HepG2 (cell line): ENCODE results near the gene EGR1. TPM values are rescaled to one million over a fixed set of nuclear protein-coding genes. Genes with fewer than 3 reads are reported as not detected.

Source experiments
- ATAC-seq: fragments of 200-7000 bp; cut with Tn5 transposase; 3 replicates; pipeline ENCODE4 v1.9.1; 2020; ENCODE audit warnings: mild to moderate bottlenecking, moderate library complexity
- BruUV-seq: library from RNA; stranded (reverse); fragments of 400-500 nt; replicated peaks from 2 replicates; lab custom pipeline; 2021; lab: Mats Ljungman, UMichigan
- CTCF ChIA-PET: fragments of 300-600 bp; formaldehyde crosslinking; extraction: SDS; loops from one replicate; lab custom pipeline; 2021; ENCODE audit warnings: low total read pairs, inconsistent platforms, low intra/inter-chr PET ratio; lab: Yijun Ruan, JAX
- POLR2A ChIA-PET: fragments of 350-600 bp; sonication (Branson Sonifier 250); formaldehyde crosslinking; loops from one replicate; lab custom pipeline; 2020; ENCODE audit warnings: antibody characterized with exemption, inconsistent platforms; lab: Yijun Ruan, JAX
- DNase-seq: peaks from one replicate; pipeline ENCODE4 v3.0.0-alpha.2; 2015; ENCODE audit warnings: low spot score
- FAIRE-seq: peaks from 3 replicates; lab custom pipeline; 2011; peaks lifted over from hg19 to GRCh38; lab: Jason Lieb, UNC
- H2AFZ ChIP-seq: one replicate; pipeline ENCODE4 v1.6.1; 2011; ENCODE audit warnings: low read length, inconsistent platforms
- H3K27ac ChIP-seq: fragments of 300-600 bp; 3 replicates; pipeline ENCODE4 v1.8.0; 2011; ENCODE audit warnings: mixed run types, mild to moderate bottlenecking, mixed read lengths, low read length, inconsistent platforms; ENCODE audit not compliant: insufficient read depth; ENCODE audit errors: extremely low read length
- H3K27me3 ChIP-seq, 2 experiments: fragments of 200-600 bp in 1 of 2; 2 replicates in 1 of 2; 3 replicates in 1 of 2; pipeline versions ENCODE4 v1.6.0 to v1.8.0; 2011; ENCODE audit warnings: low read length in 2 of 2, mild to moderate bottlenecking in 2 of 2, moderate library complexity in 2 of 2, inconsistent platforms in 1 of 2; ENCODE audit not compliant: insufficient read depth in 2 of 2, control insufficient read depth in 1 of 2
- H3K36me3 ChIP-seq, 2 experiments: fragments of 200-600 bp in 1 of 2; replicated peaks in 1 of 2; 2 replicates in 1 of 2; 3 replicates in 1 of 2; pipeline versions ENCODE4 v1.5.1 to v1.8.0; 2011; ENCODE audit warnings: low read length in 2 of 2, inconsistent platforms in 1 of 2; ENCODE audit not compliant: insufficient read depth in 2 of 2, control insufficient read depth in 1 of 2
- H3K4me1 ChIP-seq: 2 replicates; pipeline ENCODE4 v1.5.1; 2012; ENCODE audit warnings: low read length, inconsistent platforms; ENCODE audit not compliant: insufficient read depth
- H3K4me2 ChIP-seq: 2 replicates; pipeline ENCODE4 v1.6.0; 2011; ENCODE audit warnings: low read depth, low read length, inconsistent platforms
- H3K4me3 ChIP-seq, 3 experiments: fragments of 200-600 bp in 1 of 3; sonication (generic), shearing (Covaris generic) in 1 of 3; replicated peaks in 1 of 3; 2 replicates each; pipeline ENCODE4 v1.5.1; 2011 to 2016; ENCODE audit warnings: low read length in 3 of 3, inconsistent platforms in 2 of 3, low read depth in 2 of 3, mild to moderate bottlenecking in 2 of 3, control low read depth in 1 of 3, mixed read lengths in 1 of 3; ENCODE audit not compliant: insufficient read depth in 1 of 3
- H3K79me2 ChIP-seq: one replicate; pipeline ENCODE4 v1.6.1; 2011; ENCODE audit warnings: low read length, inconsistent platforms; ENCODE audit not compliant: insufficient read depth
- H3K9ac ChIP-seq: 2 replicates; pipeline ENCODE4 v1.6.0; 2011; ENCODE audit warnings: mild to moderate bottlenecking, low read depth, low read length, inconsistent platforms; ENCODE audit not compliant: insufficient read depth
- H3K9me3 ChIP-seq: 2 replicates; pipeline ENCODE4 v1.5.1; 2012; ENCODE audit warnings: mild to moderate bottlenecking, low read length
- H4K20me1 ChIP-seq: 2 replicates; pipeline ENCODE4 v1.6.0; 2011; ENCODE audit warnings: inconsistent platforms, mild to moderate bottlenecking, low read length, moderate library complexity; ENCODE audit not compliant: insufficient read depth
- DPF2 ChIP-seq: sonication (generic); formaldehyde crosslinking; IDR thresholded peaks from 2 replicates; pipeline ENCODE4 v1.4.0; 2020; ENCODE audit warnings: mild to moderate bottlenecking, low read depth, missing genetic modification reagents, borderline replicate concordance
- HNF4A ChIP-seq: sonication (generic); formaldehyde crosslinking; IDR thresholded peaks from 2 replicates; pipeline ENCODE4 v1.4.0; 2020; ENCODE audit warnings: missing genetic modification reagents
- MATR3 ChIP-seq: sonication (generic); formaldehyde crosslinking; IDR thresholded peaks from 2 replicates; pipeline ENCODE4 v1.4.0; 2020; ENCODE audit warnings: missing genetic modification reagents
- NRL ChIP-seq: sonication (generic); formaldehyde crosslinking; IDR thresholded peaks from 2 replicates; pipeline ENCODE4 v1.5.0; 2020; ENCODE audit warnings: missing genetic modification reagents, mild to moderate bottlenecking, moderate library complexity, borderline replicate concordance
- PPARG ChIP-seq: conservative IDR thresholded peaks from 2 replicates; pipeline ENCODE4 v1.6.1; 2016; ENCODE audit warnings: missing biosample characterization, missing genetic modification reagents
- RARG ChIP-seq: sonication (generic); formaldehyde crosslinking; IDR thresholded peaks from 2 replicates; pipeline ENCODE4 v1.4.0; 2020; ENCODE audit warnings: low read depth, mild to moderate bottlenecking, missing genetic modification reagents
- SMAD1 ChIP-seq: sonication (generic); formaldehyde crosslinking; IDR thresholded peaks from 2 replicates; pipeline ENCODE4 v1.4.0; 2020; ENCODE audit warnings: missing genetic modification reagents, low read depth, mild to moderate bottlenecking, borderline replicate concordance
- SYNCRIP ChIP-seq: fragments of 200-400 bp; formaldehyde crosslinking; IDR thresholded peaks from 2 replicates; pipeline ENCODE4 v1.6.1; 2018; ENCODE audit warnings: mild to moderate bottlenecking, low read depth, low read length; ENCODE audit not compliant: insufficient read depth
- ZNF17 ChIP-seq: sonication (generic); formaldehyde crosslinking; IDR thresholded peaks from 2 replicates; pipeline ENCODE4 v1.5.0; 2020; ENCODE audit warnings: mild to moderate bottlenecking, missing genetic modification reagents
- ZNF282 ChIP-seq: fragments of 450-650 bp; IDR thresholded peaks from 2 replicates; pipeline ENCODE4 v1.6.1; 2018; ENCODE audit not compliant: partially characterized antibody
- ZNF607 ChIP-seq: sonication (generic); formaldehyde crosslinking; IDR thresholded peaks from 2 replicates; pipeline ENCODE4 v1.5.1; 2020; ENCODE audit warnings: missing genetic modification reagents, mild to moderate bottlenecking, borderline replicate concordance
- ZNF709 ChIP-seq: sonication (generic); formaldehyde crosslinking; IDR thresholded peaks from 2 replicates; pipeline ENCODE4 v1.5.0; 2020; ENCODE audit warnings: mild to moderate bottlenecking, missing genetic modification reagents
- WGBS: methylation state at CpG from one replicate; pipeline ENCODE4 v1.1.6; 2017; ENCODE audit warnings: low lambda C conversion rate; 5-methylcytosine and 5-hydroxymethylcytosine counted together
- in situ Hi-C: cut with HindIII; loops from 2 replicates; pipeline ENCODE4 v1.10.0; 2017; ENCODE audit warnings: low pct_unique_long_range_greater_than_20kb; ENCODE audit not compliant: extremely low pct_ligation_motif_present
- intact Hi-C: fragments of 100-400 bp; cut with micrococcal nuclease; formaldehyde crosslinking; loops from one replicate; pipeline ENCODE4 v1.10.0; 2022; ENCODE audit not compliant: unreplicated experiment
- polyA plus RNA-seq, 8 experiments: library from polyadenylated mRNA; depleted of rRNA in 3 of 8; stranded (reverse) in 7 of 8; unstranded in 1 of 8; fragments of >200 nt; fragmentation: Illumina TruSeq in 4 of 8; extraction: Trizol in 4 of 8; gene quantifications; 2 replicates each; pipeline versions ENCODE4 v1.2.1 to v1.2.3, GENCODE V29; 2011 to 2016; ENCODE audit warnings: low read depth in 4 of 8, missing spikeins in 1 of 8, mixed read lengths in 1 of 8; ENCODE audit not compliant: insufficient read depth in 1 of 8
- total RNA-seq, 5 experiments: library from RNA; depleted of rRNA; stranded (reverse); fragments of >200 nt; fragmentation: Illumina TruSeq; extraction: Trizol; gene quantifications; 2 replicates each; pipeline ENCODE4 v1.2.3, GENCODE V29; 2016; ENCODE audit warnings: low read depth in 1 of 5
- TF ChIP-seq, protein P1 (sequence below): sonication (generic); formaldehyde crosslinking; IDR thresholded peaks from 2 replicates; pipeline ENCODE4 v1.9.0; 2021; ENCODE audit warnings: mild to moderate bottlenecking, missing genetic modification reagents
- TF ChIP-seq, protein P2 (sequence below): sonication (generic); formaldehyde crosslinking; IDR thresholded peaks from 2 replicates; pipeline ENCODE4 v1.4.0; 2020; ENCODE audit warnings: mild to moderate bottlenecking, missing genetic modification reagents

Gene EGR1
- total and polyA plus RNA-seq, 2 of the 13 experiments (the other 11 are each of a cell fraction or from before 2014, with no cell fraction given): 4.1 to 4.5 TPM

GRCh38 chr5:138449501-138450239 lies 15.6 kb upstream of the EGR1 start:
- no peaks in the 10 kb centered on the region for H3K79me2 ChIP-seq
- intact Hi-C loops: loop anchor here (1.0 kb wide), 1 partner anchor 54 kb away; no protein-coding TSS in a partner anchor
- no peaks in the 10 kb centered on the region for H4K20me1 ChIP-seq
- H2AFZ ChIP-seq: peak overlapping the region; percentile 74
- peak overlapping the region; percentile 35; the same call in 1 of the 2 replicates for H3K9ac ChIP-seq
- peak; percentile 68 for FAIRE-seq
- WGBS: 2% methylated on average over 7 of the region's 22 CpGs
- peak; percentile 86 for ATAC-seq
- in situ Hi-C loops: loop anchor here (10.0 kb wide), 1 partner anchor 55 kb away; no protein-coding TSS in a partner anchor
- H3K27me3 ChIP-seq: peaks cover 4 to 26% of the 10 kb centered on the region in 2 experiments; a peak in 3 of 5 replicates
- H3K4me2 ChIP-seq: peak overlapping the region; percentile 89
- ChIA-PET POLR2A (interaction anchor here (0.8 to 2.4 kb wide), 6 partner anchors 16 to 126 kb away, joined by 3 to 11 read pairs (median 4); partner anchors contain the start of genes EGR1, ETF1 and HSPA9), CTCF (interaction anchor here (1.1 to 3.8 kb wide), 4 partner anchors 12 to 99 kb away, joined by 3 to 27 read pairs (median 8); no protein-coding TSS in a partner anchor)
- H3K4me3 ChIP-seq: peak overlapping the region; percentile 11 to 65 (median 24); a peak in 4 of 6 replicates
- no TSS peak for BruUV-seq
- no peak overlapping the region for H3K27ac ChIP-seq
- peak; percentile 63 for DNase-seq
- peaks cover 40% of the 10 kb centered on the region for H3K4me1 ChIP-seq
- no peaks in the 10 kb centered on the region for H3K36me3 ChIP-seq
- no peaks in the 10 kb centered on the region for H3K9me3 ChIP-seq
- TF ChIP-seq, protein P1, sequence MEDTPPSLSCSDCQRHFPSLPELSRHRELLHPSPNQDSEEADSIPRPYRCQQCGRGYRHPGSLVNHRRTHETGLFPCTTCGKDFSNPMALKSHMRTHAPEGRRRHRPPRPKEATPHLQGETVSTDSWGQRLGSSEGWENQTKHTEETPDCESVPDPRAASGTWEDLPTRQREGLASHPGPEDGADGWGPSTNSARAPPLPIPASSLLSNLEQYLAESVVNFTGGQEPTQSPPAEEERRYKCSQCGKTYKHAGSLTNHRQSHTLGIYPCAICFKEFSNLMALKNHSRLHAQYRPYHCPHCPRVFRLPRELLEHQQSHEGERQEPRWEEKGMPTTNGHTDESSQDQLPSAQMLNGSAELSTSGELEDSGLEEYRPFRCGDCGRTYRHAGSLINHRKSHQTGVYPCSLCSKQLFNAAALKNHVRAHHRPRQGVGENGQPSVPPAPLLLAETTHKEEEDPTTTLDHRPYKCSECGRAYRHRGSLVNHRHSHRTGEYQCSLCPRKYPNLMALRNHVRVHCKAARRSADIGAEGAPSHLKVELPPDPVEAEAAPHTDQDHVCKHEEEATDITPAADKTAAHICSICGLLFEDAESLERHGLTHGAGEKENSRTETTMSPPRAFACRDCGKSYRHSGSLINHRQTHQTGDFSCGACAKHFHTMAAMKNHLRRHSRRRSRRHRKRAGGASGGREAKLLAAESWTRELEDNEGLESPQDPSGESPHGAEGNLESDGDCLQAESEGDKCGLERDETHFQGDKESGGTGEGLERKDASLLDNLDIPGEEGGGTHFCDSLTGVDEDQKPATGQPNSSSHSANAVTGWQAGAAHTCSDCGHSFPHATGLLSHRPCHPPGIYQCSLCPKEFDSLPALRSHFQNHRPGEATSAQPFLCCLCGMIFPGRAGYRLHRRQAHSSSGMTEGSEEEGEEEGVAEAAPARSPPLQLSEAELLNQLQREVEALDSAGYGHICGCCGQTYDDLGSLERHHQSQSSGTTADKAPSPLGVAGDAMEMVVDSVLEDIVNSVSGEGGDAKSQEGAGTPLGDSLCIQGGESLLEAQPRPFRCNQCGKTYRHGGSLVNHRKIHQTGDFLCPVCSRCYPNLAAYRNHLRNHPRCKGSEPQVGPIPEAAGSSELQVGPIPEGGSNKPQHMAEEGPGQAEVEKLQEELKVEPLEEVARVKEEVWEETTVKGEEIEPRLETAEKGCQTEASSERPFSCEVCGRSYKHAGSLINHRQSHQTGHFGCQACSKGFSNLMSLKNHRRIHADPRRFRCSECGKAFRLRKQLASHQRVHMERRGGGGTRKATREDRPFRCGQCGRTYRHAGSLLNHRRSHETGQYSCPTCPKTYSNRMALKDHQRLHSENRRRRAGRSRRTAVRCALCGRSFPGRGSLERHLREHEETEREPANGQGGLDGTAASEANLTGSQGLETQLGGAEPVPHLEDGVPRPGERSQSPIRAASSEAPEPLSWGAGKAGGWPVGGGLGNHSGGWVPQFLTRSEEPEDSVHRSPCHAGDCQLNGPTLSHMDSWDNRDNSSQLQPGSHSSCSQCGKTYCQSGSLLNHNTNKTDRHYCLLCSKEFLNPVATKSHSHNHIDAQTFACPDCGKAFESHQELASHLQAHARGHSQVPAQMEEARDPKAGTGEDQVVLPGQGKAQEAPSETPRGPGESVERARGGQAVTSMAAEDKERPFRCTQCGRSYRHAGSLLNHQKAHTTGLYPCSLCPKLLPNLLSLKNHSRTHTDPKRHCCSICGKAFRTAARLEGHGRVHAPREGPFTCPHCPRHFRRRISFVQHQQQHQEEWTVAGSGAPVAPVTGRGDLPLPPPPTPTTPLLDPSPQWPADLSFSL (CRISPR knock-in tag): no peak
- no peak for TF ChIP-seq MATR3 (CRISPR knock-in tag)
- no peak for TF ChIP-seq ZNF709 (CRISPR knock-in tag)
- TF ChIP-seq ZNF17 (CRISPR knock-in tag): no peak
- TF ChIP-seq, protein P2, sequence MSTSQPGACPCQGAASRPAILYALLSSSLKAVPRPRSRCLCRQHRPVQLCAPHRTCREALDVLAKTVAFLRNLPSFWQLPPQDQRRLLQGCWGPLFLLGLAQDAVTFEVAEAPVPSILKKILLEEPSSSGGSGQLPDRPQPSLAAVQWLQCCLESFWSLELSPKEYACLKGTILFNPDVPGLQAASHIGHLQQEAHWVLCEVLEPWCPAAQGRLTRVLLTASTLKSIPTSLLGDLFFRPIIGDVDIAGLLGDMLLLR (CRISPR knock-in tag): no peak
- no peak for TF ChIP-seq NRL (CRISPR knock-in tag)
- no peak for TF ChIP-seq PPARG (CRISPR knock-in tag)
- no peak for TF ChIP-seq SYNCRIP
- TF ChIP-seq ZNF282: no peak
- no peak for TF ChIP-seq SMAD1 (CRISPR knock-in tag)
- TF ChIP-seq HNF4A (CRISPR knock-in tag): no peak
- no peak for TF ChIP-seq RARG (CRISPR knock-in tag)
- no peak for TF ChIP-seq ZNF607 (CRISPR knock-in tag)
- TF ChIP-seq DPF2 (CRISPR knock-in tag): no peak
